HL-60/S4 treated with phorbol 12-myristate 13-acetate at 8.2 ng/mL for 4 days and 3 days (cell line): Measurements from ENCODE around the gene APOBEC2.

Experiments used
- in situ Hi-C: fragments of 300-500 bp; cut with MboI; formaldehyde crosslinking; loops from 2 replicates; pipeline ENCODE4 v1.15.0; 2022; ENCODE audit warnings: low sequenced_read_pairs

Gene APOBEC2

GRCh38 chr6:41037107-41037900 is 15.7 kb upstream of the APOBEC2 start:
- in situ Hi-C loops, result no loop called here

- in situ Hi-C loops, result no loop called here
Observed at GRCh38 chr6:41038205-41038604, 14.8 kb upstream of the APOBEC2 start.

- in situ Hi-C loops, result no loop called here
Observed at GRCh38 chr6:41039060-41039998, 13.7 kb upstream of the APOBEC2 start, which contains the start of gene UNC5CL. UNC5CL (minus strand) TSS chr6:41039221; CDS start chr6:41035074, 4,147 bp downstream.

- in situ Hi-C loops, result no loop called here
Observed at GRCh38 chr6:41040101-41040939, 12.7 kb upstream of the APOBEC2 start.

GRCh38 chr6:41040940-41041536 is 12.0 kb upstream of the APOBEC2 start:
- in situ Hi-C loops, result no loop called here

- in situ Hi-C loops, result no loop called here
Observed at GRCh38 chr6:41042226-41043055, 10.6 kb upstream of the APOBEC2 start, which contains the start of gene TSPO2. TSPO2 (plus strand) TSS chr6:41042467; CDS start chr6:41042986, 519 bp downstream.

- in situ Hi-C loops, result no loop called here
Observed at GRCh38 chr6:41043151-41043550, 9.9 kb upstream of the APOBEC2 start.

GRCh38 chr6:41045664-41046063 is 7.3 kb upstream of the APOBEC2 start:
- in situ Hi-C loops, result no loop called here

GRCh38 chr6:41046084-41046483 is 6.9 kb upstream of the APOBEC2 start:
- in situ Hi-C loops, result no loop called here

- in situ Hi-C loops, result no loop called here
Observed at GRCh38 chr6:41047306-41047705, 5.7 kb upstream of the APOBEC2 start.

GRCh38 chr6:41047745-41048732 is 5.0 kb upstream of the APOBEC2 start:
- in situ Hi-C loops, result no loop called here

- in situ Hi-C loops, result no loop called here
Observed at GRCh38 chr6:41049521-41049920, 3.5 kb upstream of the APOBEC2 start.

GRCh38 chr6:41049955-41050354 is 3.0 kb upstream of the APOBEC2 start:
- in situ Hi-C loops, result no loop called here

GRCh38 chr6:41050536-41050935 is 2.5 kb upstream of the APOBEC2 start:
- in situ Hi-C loops, result no loop called here

- in situ Hi-C loops, result no loop called here
Observed at GRCh38 chr6:41051873-41052272, 1.1 kb upstream of the APOBEC2 start.

GRCh38 chr6:41054511-41054910 is 1.5 kb downstream of the APOBEC2 start:
- in situ Hi-C loops, result no loop called here

- in situ Hi-C loops, result no loop called here
Observed at GRCh38 chr6:41055149-41055548, 2.1 kb downstream of the APOBEC2 start.

- in situ Hi-C loops, result no loop called here
Observed at GRCh38 chr6:41056768-41057490, 3.9 kb downstream of the APOBEC2 start.
